ENCODE results near the gene RAP1GAP2.

RAP1GAP2 gene

GRCh38 chr17:3015890-3016289 lies 219.7 kb downstream of the RAP1GAP2 start:
- no peak overlapping the region for H3K4me3 ChIP-seq (ENCODE audit: low read depth, low read length)
- no peak for TF ChIP-seq INSM2 (tag by site-specific recombination; IDR thresholded peaks at IDR 0.05)
- TF ChIP-seq ZNF658 (tag by site-specific recombination; IDR thresholded peaks at IDR 0.05), result no peak
- no peak for TF ChIP-seq ZNF529 (tag by site-specific recombination; IDR thresholded peaks at IDR 0.05; ENCODE audit: insufficient replicate concordance)
- TF ChIP-seq ZNF416 (tag by site-specific recombination; IDR thresholded peaks at IDR 0.05), result no peak
- TF ChIP-seq ZBTB7A (tag by site-specific recombination; IDR thresholded peaks at IDR 0.05; ENCODE audit: low read depth), result no peak
- no peak for TF ChIP-seq ZNF692 (tag by site-specific recombination; IDR thresholded peaks at IDR 0.05)
- TF ChIP-seq REST (tag by site-specific recombination; IDR thresholded peaks at IDR 0.05), result no peak
- no peak overlapping the region for H3K27ac ChIP-seq (ENCODE audit: extremely low read depth, low read depth, low read length)
- no peaks in the 10 kb centered on the region for H3K9me3 ChIP-seq (ENCODE audit: control insufficient read depth, insufficient read depth, low read depth, low read length)
- no peaks in the 10 kb centered on the region for H3K4me1 ChIP-seq (ENCODE audit: control insufficient read depth, insufficient read depth, low read length)
- peaks cover 2 to 30% of the 10 kb centered on the region in 2 experiments; a peak in 1 of 3 replicates for H3K36me3 ChIP-seq (ENCODE audit: control insufficient read depth in 2 of 2, insufficient read depth in 1 of 2, low read length in 2 of 2)
- ChIA-PET CTCF (interaction anchor here (0.6 to 6.7 kb wide), 3 partner anchors 151 to 189 kb away, joined by 3 to 91 read pairs (median 3); no protein-coding TSS in a partner anchor), POLR2A (no interaction called here)

GRCh38 chr17:3017936-3018335 lies 221.7 kb downstream of the RAP1GAP2 start:
- H3K4me3 ChIP-seq (ENCODE audit: low read depth, low read length), result no peak overlapping the region
- TF ChIP-seq ZFP37 (tag by site-specific recombination; IDR thresholded peaks at IDR 0.05) (no peak), ZNF514 (tag by site-specific recombination; IDR thresholded peaks at IDR 0.05) (no peak), ZNF843 (tag by site-specific recombination; IDR thresholded peaks at IDR 0.05) (no peak), ZNF266 (tag by site-specific recombination; IDR thresholded peaks at IDR 0.05; ENCODE audit: low read depth) (no peak), ZNF311 (tag by site-specific recombination; IDR thresholded peaks at IDR 0.05; ENCODE audit: borderline replicate concordance) (no peak), ZNF585B (tag by site-specific recombination; IDR thresholded peaks at IDR 0.05) (no peak), ZNF416 (tag by site-specific recombination; IDR thresholded peaks at IDR 0.05) (no peak), OVOL3 (tag by site-specific recombination; IDR thresholded peaks at IDR 0.05) (no peak), HOXC10 (CRISPR knock-in tag; IDR thresholded peaks at IDR 0.05) (no peak), IKZF3 (tag by site-specific recombination; IDR thresholded peaks at IDR 0.05) (no peak), PRDM2 (tag by site-specific recombination; IDR thresholded peaks at IDR 0.05; ENCODE audit: borderline replicate concordance) (no peak), ZNF350 (tag by site-specific recombination; IDR thresholded peaks at IDR 0.05) (no peak), ZNF658 (tag by site-specific recombination; IDR thresholded peaks at IDR 0.05) (no peak), SP7 (tag by site-specific recombination; IDR thresholded peaks at IDR 0.05) (no peak), BCL11B (tag by site-specific recombination; IDR thresholded peaks at IDR 0.05; ENCODE audit: low read depth) (no peak), ZNF777 (tag by site-specific recombination; IDR thresholded peaks at IDR 0.05; ENCODE audit: borderline replicate concordance) (no peak), ZNF394 (tag by site-specific recombination; IDR thresholded peaks at IDR 0.05; ENCODE audit: borderline replicate concordance) (no peak)
- POLR2A ChIA-PET, result no interaction called here
- H3K27ac ChIP-seq (ENCODE audit: extremely low read depth, low read depth, low read length), result no peak overlapping the region
- CTCF ChIA-PET, result no interaction called here
- no peaks in the 10 kb centered on the region; the same call in 1 of the 2 replicates for H3K9me3 ChIP-seq (ENCODE audit: control insufficient read depth, insufficient read depth, low read depth, low read length)
- peaks cover 14 to 40% of the 10 kb centered on the region in 2 experiments for H3K36me3 ChIP-seq (ENCODE audit: control insufficient read depth in 2 of 2, insufficient read depth in 1 of 2, low read length in 2 of 2)
- no peaks in the 10 kb centered on the region for H3K4me1 ChIP-seq (ENCODE audit: control insufficient read depth, insufficient read depth, low read length)
